Osteoblast (primary cell): ENCODE measurements around the gene TSPAN13. TPM values are rescaled to one million over a fixed set of nuclear protein-coding genes. Genes with fewer than 3 reads are reported as not detected.

Experiments
- DNase-seq: peaks from one replicate; pipeline ENCODE4 v3.0.0; 2011; ENCODE audit warnings: low spot score, mixed read lengths; ENCODE audit not compliant: insufficient read length; ENCODE audit errors: missing footprints
- H2AFZ ChIP-seq: 2 replicates; pipeline ENCODE4 v1.6.0; 2011; ENCODE audit warnings: mild to moderate bottlenecking, low read length
- H3K27ac ChIP-seq: 2 replicates; pipeline ENCODE4 v1.5.1; 2011; ENCODE audit warnings: mild to moderate bottlenecking, low read depth, low read length, moderate library complexity
- H3K27me3 ChIP-seq: 2 replicates; pipeline ENCODE4 v1.6.0; 2012; ENCODE audit warnings: mild to moderate bottlenecking, control low read depth, inconsistent platforms, low read length, moderate library complexity; ENCODE audit not compliant: insufficient read depth
- H3K36me3 ChIP-seq: 2 replicates; pipeline ENCODE4 v1.5.1; 2011; ENCODE audit warnings: mild to moderate bottlenecking, low read length, control low read depth, moderate library complexity; ENCODE audit not compliant: insufficient read depth
- H3K4me1 ChIP-seq: 2 replicates; pipeline ENCODE4 v1.5.1; 2011; ENCODE audit warnings: mild to moderate bottlenecking, low read length, control low read depth, moderate library complexity; ENCODE audit not compliant: insufficient read depth
- H3K4me2 ChIP-seq: 2 replicates; pipeline ENCODE4 v1.6.0; 2011; ENCODE audit warnings: mild to moderate bottlenecking, low read length; ENCODE audit not compliant: insufficient read depth
- H3K4me3 ChIP-seq: fragments of 200-600 bp; sonication (generic); 3 replicates; pipeline ENCODE4 v1.5.1; 2012; ENCODE audit warnings: mild to moderate bottlenecking, low read length, inconsistent platforms; ENCODE audit not compliant: insufficient read depth
- H3K79me2 ChIP-seq: 2 replicates; pipeline ENCODE4 v1.6.0; 2012; ENCODE audit warnings: mild to moderate bottlenecking, low read length, control low read depth, inconsistent platforms; ENCODE audit not compliant: insufficient read depth
- H3K9me3 ChIP-seq: 2 replicates; pipeline ENCODE4 v1.5.1; 2011; ENCODE audit warnings: low read depth, low read length, control low read depth
- H4K20me1 ChIP-seq: 2 replicates; pipeline ENCODE4 v1.6.0; 2012; ENCODE audit warnings: mild to moderate bottlenecking, low read length, control low read depth; ENCODE audit not compliant: insufficient read depth
- CTCF ChIP-seq: IDR thresholded peaks from 2 replicates; pipeline ENCODE4 v1.5.1; 2011; ENCODE audit warnings: mild to moderate bottlenecking, low read depth, low read length, moderate library complexity; ENCODE audit errors: extremely low read depth
- total RNA-seq: library from RNA; depleted of rRNA; stranded (reverse); fragments of >200 nt; gene quantifications from 2 replicates; pipeline ENCODE4 v1.2.3, GENCODE V29; 2012

Gene TSPAN13
- total RNA-seq, 1 donor = 1.8 TPM

- DNase-seq = no peak
These were observed 33.9 kb upstream of the TSPAN13 start for GRCh38 chr7:16719699-16720098.

GRCh38 chr7:16721541-16721940 is 32.0 kb upstream of the TSPAN13 start:
- H3K27me3 ChIP-seq = no peaks in the 10 kb centered on the region
- no peaks in the 10 kb centered on the region for H3K79me2 ChIP-seq
- TF ChIP-seq CTCF = no peak
- no peak overlapping the region for H3K4me3 ChIP-seq
- H3K4me2 ChIP-seq = no peak overlapping the region
- no peaks in the 10 kb centered on the region for H3K36me3 ChIP-seq
- H3K4me1 ChIP-seq = peaks cover 2% of the 10 kb centered on the region
- no peaks in the 10 kb centered on the region for H3K9me3 ChIP-seq
- H2AFZ ChIP-seq = no peak overlapping the region
- no peaks in the 10 kb centered on the region for H4K20me1 ChIP-seq
- DNase-seq = no peak
- no peak overlapping the region for H3K27ac ChIP-seq

More at GRCh38 chr7:16719699-16720098, 33.9 kb upstream of the TSPAN13 start:
- H2AFZ ChIP-seq = no peak overlapping the region
- no peak overlapping the region for H3K4me2 ChIP-seq
- H3K27me3 ChIP-seq = no peaks in the 10 kb centered on the region
- no peaks in the 10 kb centered on the region for H4K20me1 ChIP-seq
- no peak overlapping the region for H3K4me3 ChIP-seq
- H3K4me1 ChIP-seq = peaks cover 2% of the 10 kb centered on the region
- H3K27ac ChIP-seq = no peak overlapping the region
- H3K9me3 ChIP-seq = no peaks in the 10 kb centered on the region
- H3K36me3 ChIP-seq = no peaks in the 10 kb centered on the region
- TF ChIP-seq CTCF = no peak
- no peaks in the 10 kb centered on the region for H3K79me2 ChIP-seq

- H3K4me2 ChIP-seq = no peak overlapping the region
- H3K27me3 ChIP-seq = no peaks in the 10 kb centered on the region
- H4K20me1 ChIP-seq = no peaks in the 10 kb centered on the region
- TF ChIP-seq CTCF = no peak
- H3K9me3 ChIP-seq = no peaks in the 10 kb centered on the region
- no peaks in the 10 kb centered on the region for H3K36me3 ChIP-seq
- no peak for DNase-seq
- H3K4me1 ChIP-seq = no peaks in the 10 kb centered on the region
- no peaks in the 10 kb centered on the region for H3K79me2 ChIP-seq
- no peak overlapping the region for H3K27ac ChIP-seq
- no peak overlapping the region for H3K4me3 ChIP-seq
- peak overlapping the region; percentile 6 for H2AFZ ChIP-seq
These were observed 29.2 kb upstream of the TSPAN13 start for GRCh38 chr7:16724344-16724743.

- no peaks in the 10 kb centered on the region for H3K79me2 ChIP-seq
- no peak for DNase-seq
- no peak for TF ChIP-seq CTCF
- no peak overlapping the region for H3K27ac ChIP-seq
- no peaks in the 10 kb centered on the region for H3K36me3 ChIP-seq
- H3K4me1 ChIP-seq = no peaks in the 10 kb centered on the region
- no peaks in the 10 kb centered on the region for H3K27me3 ChIP-seq
- no peak overlapping the region for H3K4me2 ChIP-seq
- no peak overlapping the region for H3K4me3 ChIP-seq
- no peak overlapping the region for H2AFZ ChIP-seq
- no peaks in the 10 kb centered on the region for H3K9me3 ChIP-seq
- no peaks in the 10 kb centered on the region for H4K20me1 ChIP-seq
These were observed 27.4 kb upstream of the TSPAN13 start for GRCh38 chr7:16726189-16726588.
